T-helper 17 cell (primary cell): ENCODE data around the gene ADAMTS17. TPM values are rescaled to one million over a fixed set of nuclear protein-coding genes. Genes with fewer than 3 reads are reported as not detected.

Experiments used
- ATAC-seq: fragments of 150-1000 bp; cut with Tn5 transposase; 2 replicates; pipeline ENCODE4 v1.10.0; 2021; ENCODE audit warnings: mild to moderate bottlenecking, moderate library complexity
- DNase-seq, 3 donors: peaks; one replicate each; pipeline versions ENCODE4 v3.0.0 to v3.0.0-alpha.2; 2020 to 2021
- H3K9me3 ChIP-seq: one replicate; pipeline ENCODE4 v1.7.0; 2013; ENCODE audit warnings: low read length, mild to moderate bottlenecking; ENCODE audit not compliant: control insufficient read depth, poor library complexity, severe bottlenecking
- H3K27ac Mint-ChIP-seq: one replicate; pipeline ENCODE4 v1.8.0; 2022; ENCODE audit warnings: mild to moderate bottlenecking, moderate library complexity, mixed read lengths
- H3K27me3 Mint-ChIP-seq: one replicate; pipeline ENCODE4 v1.8.0; 2022; ENCODE audit warnings: mixed read lengths
- H3K36me3 Mint-ChIP-seq: one replicate; pipeline ENCODE4 v1.8.0; 2022; ENCODE audit warnings: low read depth, mixed read lengths
- H3K4me1 Mint-ChIP-seq: one replicate; pipeline ENCODE4 v1.8.0; 2022; ENCODE audit warnings: mild to moderate bottlenecking, mixed read lengths
- H3K4me3 Mint-ChIP-seq: one replicate; pipeline ENCODE4 v1.8.0; 2022; ENCODE audit warnings: mild to moderate bottlenecking, moderate library complexity, mixed read lengths
- total RNA-seq, 4 donors: library from RNA in 2 of 4; stranded (reverse) in 2 of 4; gene quantifications; one replicate each; pipeline ENCODE4 v1.2.3 and lab custom pipeline; 2022 to 2026

The ADAMTS17 gene
- total RNA-seq, 2 donors from 2014 or later: 8.1 to 10.6 TPM

GRCh38 chr15:100121285-100121684 is 220.5 kb downstream of the ADAMTS17 start:
- H3K36me3 Mint-ChIP-seq: peaks cover 2% of the 10 kb centered on the region

DNA sequence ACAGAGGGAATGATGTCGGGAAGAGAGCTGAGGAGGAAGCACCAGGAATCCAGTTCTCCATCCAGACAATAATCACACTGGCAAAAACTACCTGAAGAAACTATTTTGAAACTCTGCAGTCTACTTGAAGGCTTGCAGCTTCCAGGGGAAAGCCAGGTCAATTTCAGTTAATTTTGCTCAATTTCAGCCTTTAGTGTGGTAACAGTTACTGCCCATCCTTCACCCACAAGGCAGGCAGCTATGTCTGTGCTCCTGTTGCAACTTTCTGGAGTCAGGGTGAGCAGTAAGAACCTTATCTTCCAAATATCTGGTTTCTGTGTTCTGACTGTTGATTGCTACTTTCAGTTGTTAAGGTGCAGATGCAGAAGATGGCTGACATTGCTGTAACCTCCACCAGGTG is 221.7 kb downstream of the ADAMTS17 start:
- no peaks in the 10 kb centered on the region for H3K9me3 ChIP-seq
- no peaks in the 10 kb centered on the region for H3K27me3 Mint-ChIP-seq
- H3K27ac Mint-ChIP-seq: no peak overlapping the region
- DNase-seq (no peak), ATAC-seq (no peak)
- no peaks in the 10 kb centered on the region for H3K4me1 Mint-ChIP-seq
- no peaks in the 10 kb centered on the region for H3K36me3 Mint-ChIP-seq
- no peak overlapping the region for H3K4me3 Mint-ChIP-seq

More at GRCh38 chr15:100121285-100121684, 220.5 kb downstream of the ADAMTS17 start:
- no peaks in the 10 kb centered on the region for H3K9me3 ChIP-seq
- H3K4me3 Mint-ChIP-seq: no peak overlapping the region
- H3K27me3 Mint-ChIP-seq: no peaks in the 10 kb centered on the region
- no peak for ATAC-seq
- no peak overlapping the region for H3K27ac Mint-ChIP-seq
- no peak for DNase-seq
- no peaks in the 10 kb centered on the region for H3K4me1 Mint-ChIP-seq

DNA sequence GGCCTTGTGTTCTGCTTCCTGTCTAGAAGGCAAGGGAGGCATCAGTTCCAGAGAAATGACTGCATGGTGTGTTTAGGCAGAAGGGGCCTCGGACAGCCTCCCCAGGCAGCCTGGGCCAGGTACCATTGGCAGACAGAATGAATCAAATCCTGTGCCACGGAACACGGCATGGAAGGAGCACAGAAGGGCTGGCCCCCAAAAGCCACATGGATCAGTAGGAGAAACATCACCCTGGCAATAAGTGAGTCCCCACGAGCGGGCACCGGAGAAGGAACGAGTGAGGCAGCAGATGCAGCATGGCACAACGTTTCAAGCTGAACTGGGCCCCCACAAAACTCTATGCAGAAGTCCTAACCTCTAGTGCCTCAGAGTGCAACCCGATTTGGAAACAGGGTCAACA is 223.2 kb downstream of the ADAMTS17 start:
- no peaks in the 10 kb centered on the region for H3K36me3 Mint-ChIP-seq
- DNase-seq (no peak), ATAC-seq (no peak)
- H3K27me3 Mint-ChIP-seq: no peaks in the 10 kb centered on the region
- no peaks in the 10 kb centered on the region for H3K4me1 Mint-ChIP-seq
- H3K4me3 Mint-ChIP-seq: no peak overlapping the region
- H3K27ac Mint-ChIP-seq: no peak overlapping the region
- H3K9me3 ChIP-seq: no peaks in the 10 kb centered on the region

GRCh38 chr15:100116416-100117190 is 225.2 kb downstream of the ADAMTS17 start:
- no peaks in the 10 kb centered on the region for H3K36me3 Mint-ChIP-seq
- ATAC-seq (no peak), DNase-seq (no peak)
- peaks cover 5% of the 10 kb centered on the region for H3K4me1 Mint-ChIP-seq
- H3K4me3 Mint-ChIP-seq: no peak overlapping the region
- no peak overlapping the region for H3K27ac Mint-ChIP-seq
- H3K27me3 Mint-ChIP-seq: no peaks in the 10 kb centered on the region
- no peaks in the 10 kb centered on the region for H3K9me3 ChIP-seq

- ATAC-seq (no peak), DNase-seq (no peak)
- H3K36me3 Mint-ChIP-seq: no peaks in the 10 kb centered on the region
- H3K4me1 Mint-ChIP-seq: peaks cover 13% of the 10 kb centered on the region
- H3K27me3 Mint-ChIP-seq: no peaks in the 10 kb centered on the region
- no peaks in the 10 kb centered on the region for H3K9me3 ChIP-seq
- H3K4me3 Mint-ChIP-seq: no peak overlapping the region
- no peak overlapping the region for H3K27ac Mint-ChIP-seq
These were observed 226.1 kb downstream of the ADAMTS17 start for GRCh38 chr15:100115711-100116090.

GRCh38 chr15:100115066-100115710 is 226.6 kb downstream of the ADAMTS17 start:
- H3K27ac Mint-ChIP-seq: no peak overlapping the region
- H3K4me1 Mint-ChIP-seq: peaks cover 13% of the 10 kb centered on the region

DNA sequence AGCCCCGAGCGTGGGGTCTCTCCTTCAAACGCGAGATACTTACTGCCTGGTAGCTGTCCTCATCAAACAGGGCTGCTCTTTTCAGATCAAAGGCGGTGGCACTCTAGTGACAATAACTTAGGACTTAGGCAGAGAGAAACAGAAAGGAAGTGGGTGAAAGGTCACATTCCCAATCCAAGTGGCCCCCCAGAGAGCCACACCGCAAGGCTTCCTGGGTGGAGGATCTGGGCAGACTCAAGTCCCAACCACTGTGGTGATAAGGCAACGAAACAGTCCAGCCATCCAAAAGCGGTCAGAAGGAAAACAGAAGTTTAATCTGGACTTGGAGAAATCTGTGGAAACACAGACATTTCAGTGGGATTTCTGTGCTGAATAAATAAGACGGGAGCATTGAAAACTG is 227.2 kb downstream of the ADAMTS17 start:
- Mint-ChIP-seq H3K27ac (no peak overlapping the region), H3K4me1 (peaks cover 13% of the 10 kb centered on the region), H3K36me3 (no peaks in the 10 kb centered on the region), H3K4me3 (no peak overlapping the region), H3K27me3 (no peaks in the 10 kb centered on the region)
- DNase-seq (no peak), ATAC-seq (no peak)
- H3K9me3 ChIP-seq: no peaks in the 10 kb centered on the region

More at GRCh38 chr15:100115066-100115710, 226.6 kb downstream of the ADAMTS17 start:
- no peaks in the 10 kb centered on the region for H3K9me3 ChIP-seq
- Mint-ChIP-seq H3K4me3 (no peak overlapping the region), H3K36me3 (no peaks in the 10 kb centered on the region), H3K27me3 (no peaks in the 10 kb centered on the region)
- DNase-seq: no peak
- no peak for ATAC-seq

- DNase-seq: no peak
- Mint-ChIP-seq H3K36me3 (no peaks in the 10 kb centered on the region), H3K4me1 (peaks cover 14% of the 10 kb centered on the region), H3K27me3 (no peaks in the 10 kb centered on the region), H3K27ac (no peak overlapping the region), H3K4me3 (no peak overlapping the region)
- ATAC-seq: no peak
- H3K9me3 ChIP-seq: no peaks in the 10 kb centered on the region
These were observed 227.7 kb downstream of the ADAMTS17 start for GRCh38 chr15:100114100-100114499.

GRCh38 chr15:100113351-100114080 is 228.3 kb downstream of the ADAMTS17 start:
- Mint-ChIP-seq H3K4me3 (no peak overlapping the region), H3K27me3 (no peaks in the 10 kb centered on the region), H3K27ac (no peak overlapping the region), H3K36me3 (peaks cover under 1% of the 10 kb centered on the region), H3K4me1 (peaks cover 16% of the 10 kb centered on the region)
- no peak for DNase-seq
- no peak for ATAC-seq
- no peaks in the 10 kb centered on the region for H3K9me3 ChIP-seq

DNA sequence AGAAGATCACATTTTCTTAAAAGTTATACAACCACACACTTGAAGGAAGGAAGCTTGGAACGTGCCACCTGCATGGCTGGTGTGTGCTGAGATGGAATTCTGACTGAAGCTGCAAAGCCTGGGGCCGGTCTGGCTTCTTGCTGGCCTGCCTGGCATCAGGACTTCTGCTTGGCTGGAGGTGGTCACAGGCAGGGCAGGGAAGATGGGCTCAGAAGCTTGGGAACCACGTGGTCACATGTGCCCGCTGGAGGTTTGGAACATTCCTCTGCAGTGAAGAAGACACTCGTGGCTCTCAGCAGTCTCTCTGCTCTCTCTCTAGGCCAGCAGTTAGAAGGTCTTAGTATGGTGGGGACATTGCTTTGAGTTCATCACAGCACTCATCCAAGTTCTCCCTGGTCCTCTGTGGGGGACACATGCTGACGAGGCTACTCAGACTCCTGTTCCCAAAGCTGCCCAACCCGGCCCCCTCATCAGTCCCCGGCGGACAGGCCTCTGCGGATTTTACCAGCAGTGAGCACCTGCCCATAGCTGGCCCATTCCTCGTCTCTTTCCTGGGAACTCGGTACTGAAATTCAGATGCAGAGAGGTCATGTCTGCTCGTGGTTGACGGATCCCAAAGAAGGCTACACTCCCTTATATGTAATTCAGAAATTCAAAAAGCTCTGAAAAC is 229.0 kb downstream of the ADAMTS17 start:
- Mint-ChIP-seq H3K4me3 (no peak overlapping the region), H3K4me1 (peaks cover 19% of the 10 kb centered on the region), H3K27me3 (no peaks in the 10 kb centered on the region), H3K36me3 (peaks cover 3% of the 10 kb centered on the region), H3K27ac (peak overlapping the region; percentile 47)
- no peaks in the 10 kb centered on the region for H3K9me3 ChIP-seq
- DNase-seq (no peak), ATAC-seq (no peak)

DNA sequence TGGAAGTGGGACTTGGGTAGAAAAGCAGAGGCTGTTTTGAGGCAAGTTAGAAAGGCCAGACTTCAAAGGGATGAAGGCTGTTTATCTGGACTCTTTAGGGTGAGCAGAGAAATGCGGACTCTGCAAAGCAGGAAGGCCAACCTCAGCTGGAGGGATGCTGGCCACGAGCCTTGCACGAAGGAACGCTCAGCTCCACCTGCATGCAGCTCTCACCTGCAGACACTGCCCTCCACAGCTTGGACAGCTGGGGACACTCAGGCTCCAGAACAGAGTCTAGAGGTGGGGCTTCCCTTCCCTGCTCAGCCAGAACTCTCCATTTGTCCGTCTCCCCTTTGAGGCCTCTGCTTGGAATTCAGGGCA is 229.7 kb downstream of the ADAMTS17 start:
- no peaks in the 10 kb centered on the region for H3K27me3 Mint-ChIP-seq
- H3K4me1 Mint-ChIP-seq: peaks cover 19% of the 10 kb centered on the region
- peak overlapping the region; percentile 47 for H3K27ac Mint-ChIP-seq
- ATAC-seq: no peak
- no peaks in the 10 kb centered on the region for H3K9me3 ChIP-seq
- H3K36me3 Mint-ChIP-seq: peaks cover 3% of the 10 kb centered on the region
- H3K4me3 Mint-ChIP-seq: peak overlapping the region; percentile 55
- DNase-seq: no peak

DNA sequence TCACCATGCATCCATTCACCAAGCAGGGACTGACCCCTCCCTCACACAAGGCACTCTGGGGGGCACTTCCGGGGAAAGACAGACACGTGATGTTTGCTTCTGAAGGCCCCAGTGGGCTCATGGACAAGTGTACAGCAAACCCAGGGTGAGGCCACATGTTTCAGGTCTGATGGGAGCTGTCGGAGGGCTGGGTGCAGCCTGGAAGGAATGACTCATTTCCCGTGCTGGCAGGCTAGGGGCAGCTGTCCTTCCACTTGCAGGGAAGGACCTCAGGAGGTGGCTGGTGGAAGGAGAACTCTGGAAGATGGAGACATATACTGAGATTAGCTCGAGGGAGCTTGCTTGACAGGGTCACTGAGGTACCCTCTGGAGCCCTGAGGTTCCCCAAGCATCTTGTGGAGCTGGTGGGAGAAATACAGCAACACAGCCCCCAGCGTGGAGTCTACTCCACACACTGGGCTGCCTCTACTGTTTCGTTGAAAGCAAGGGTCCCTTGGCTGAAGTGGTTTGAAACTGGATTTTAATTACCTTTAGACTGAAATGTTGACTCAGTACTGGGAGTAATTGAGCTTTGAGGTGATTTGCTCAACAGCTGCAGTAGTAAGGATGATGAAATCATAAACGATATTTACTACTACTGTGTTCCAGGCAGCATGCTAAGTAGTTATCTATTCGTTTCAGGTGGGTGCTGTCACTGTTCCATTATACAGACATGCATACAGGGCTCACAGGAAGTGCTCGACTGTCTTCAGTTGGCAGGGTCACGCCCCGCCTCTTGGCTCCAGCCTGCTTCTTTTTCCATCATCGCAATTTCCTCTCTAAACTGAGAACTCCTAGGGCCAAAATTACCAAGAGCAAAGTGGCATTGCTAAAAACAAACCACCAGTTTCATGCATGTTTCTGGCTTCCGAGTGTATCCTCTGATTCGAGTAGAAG is 230.4 kb downstream of the ADAMTS17 start:
- H3K4me1 Mint-ChIP-seq: peaks cover 19% of the 10 kb centered on the region

More for the DNA sequence above, 230.4 kb downstream of the ADAMTS17 start:
- no peaks in the 10 kb centered on the region for H3K9me3 ChIP-seq
- Mint-ChIP-seq H3K4me3 (peak overlapping the region; percentile 55), H3K36me3 (peaks cover 3% of the 10 kb centered on the region), H3K27me3 (no peaks in the 10 kb centered on the region), H3K27ac (peak overlapping the region; percentile 54)
- peak; percentile 59 for ATAC-seq
- DNase-seq: no peak
